ENCODE data around the gene NF2.

Gene NF2

DNA sequence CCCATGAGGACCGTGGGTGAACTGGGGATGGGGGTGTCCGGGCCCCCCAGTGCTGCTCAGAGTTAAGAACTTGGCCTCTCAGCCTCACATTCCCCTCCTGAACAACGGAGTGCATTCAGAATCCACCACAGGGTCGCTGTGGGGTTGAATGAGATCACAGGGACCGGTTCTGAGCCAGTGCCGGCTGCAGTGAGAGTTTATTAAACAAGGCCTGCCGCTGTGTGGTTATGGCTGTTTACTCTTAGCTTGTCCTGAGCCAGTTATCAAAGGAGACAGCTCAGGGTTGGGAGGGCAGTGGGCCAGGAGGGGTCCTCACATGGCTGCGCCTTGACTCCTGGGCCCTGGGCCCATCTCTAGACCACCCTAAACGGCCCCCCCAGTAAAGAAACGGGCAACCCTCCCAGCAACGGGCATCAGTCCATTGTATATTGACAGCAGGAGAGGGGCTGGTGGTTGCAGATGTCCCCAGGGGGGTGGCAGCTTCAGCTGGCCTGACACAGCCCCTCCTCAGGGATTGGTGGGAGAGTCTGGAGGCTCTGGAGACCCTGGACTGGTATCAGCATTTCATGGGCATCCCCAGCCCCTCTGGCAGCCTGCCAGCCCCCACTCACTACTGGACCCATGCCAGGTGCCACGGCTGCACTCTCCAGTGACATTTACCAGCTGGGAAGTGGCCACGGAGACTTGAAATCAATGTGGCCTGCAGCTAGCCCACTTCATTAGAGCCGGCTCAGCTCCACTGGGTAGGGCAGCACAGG, 101.3 kb downstream of the NF2 start:
- DNase-seq: no peak

DNA sequence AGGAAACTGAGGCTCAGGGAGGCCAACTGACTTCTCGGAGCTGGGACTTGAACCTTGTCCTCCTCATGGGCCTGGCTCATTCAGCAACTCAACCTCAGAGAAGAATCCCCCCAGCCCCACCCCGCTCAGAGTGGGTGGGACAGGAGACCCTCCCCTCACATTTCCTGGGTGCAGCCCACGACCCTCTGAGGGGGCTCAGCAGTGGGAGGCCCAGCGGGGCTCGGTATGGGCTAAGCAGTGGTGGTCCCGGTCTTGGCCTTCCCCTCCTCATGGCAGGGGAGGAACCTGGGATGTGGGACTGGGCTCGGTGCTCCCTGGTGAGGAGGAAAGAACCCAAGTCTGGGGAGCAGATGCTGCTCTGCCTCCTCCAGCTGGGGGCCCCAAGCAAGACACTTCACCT, 102.2 kb downstream of the NF2 start:
- no peak for DNase-seq

DNA sequence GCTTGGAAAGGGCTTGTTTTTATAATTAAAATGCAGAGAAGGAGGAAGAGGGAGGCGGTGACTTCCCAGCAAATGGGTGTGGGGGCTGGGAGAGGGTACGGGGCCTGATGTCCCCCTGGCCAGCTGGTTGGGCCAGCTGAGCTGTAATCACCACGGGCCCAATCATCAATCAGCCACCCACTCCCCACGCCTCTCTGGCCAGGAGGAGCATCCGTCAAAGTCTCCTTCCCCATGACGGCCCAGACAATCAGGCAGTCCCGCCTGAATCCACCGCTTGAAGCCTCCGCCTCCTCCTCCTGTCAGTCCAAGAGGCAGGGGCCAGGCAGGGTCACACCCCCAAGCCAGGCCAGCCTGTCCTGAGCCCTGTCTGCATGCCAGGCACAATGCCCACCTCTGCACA, 103.1 kb downstream of the NF2 start:
- DNase-seq: no peak

DNA sequence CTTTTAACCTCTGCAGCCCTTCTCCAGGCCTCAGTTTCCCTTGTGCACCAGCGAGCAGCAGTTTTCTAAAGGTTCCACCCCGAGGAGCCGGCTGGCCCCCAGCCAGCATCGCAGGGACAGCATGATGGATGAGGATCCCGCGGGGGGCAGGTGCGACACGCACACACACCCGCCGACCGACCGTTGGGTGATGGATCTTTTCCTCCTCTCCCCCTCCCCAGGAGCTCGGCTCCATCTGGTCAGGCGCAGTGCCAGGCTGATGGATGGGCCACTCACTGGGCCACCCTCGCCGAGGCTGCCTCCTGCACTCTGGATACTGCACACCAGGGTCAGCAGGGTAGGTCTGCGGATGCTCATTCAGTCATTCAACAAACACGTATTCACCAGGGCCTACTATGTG, 103.6 kb downstream of the NF2 start:
- no peak for DNase-seq

DNA sequence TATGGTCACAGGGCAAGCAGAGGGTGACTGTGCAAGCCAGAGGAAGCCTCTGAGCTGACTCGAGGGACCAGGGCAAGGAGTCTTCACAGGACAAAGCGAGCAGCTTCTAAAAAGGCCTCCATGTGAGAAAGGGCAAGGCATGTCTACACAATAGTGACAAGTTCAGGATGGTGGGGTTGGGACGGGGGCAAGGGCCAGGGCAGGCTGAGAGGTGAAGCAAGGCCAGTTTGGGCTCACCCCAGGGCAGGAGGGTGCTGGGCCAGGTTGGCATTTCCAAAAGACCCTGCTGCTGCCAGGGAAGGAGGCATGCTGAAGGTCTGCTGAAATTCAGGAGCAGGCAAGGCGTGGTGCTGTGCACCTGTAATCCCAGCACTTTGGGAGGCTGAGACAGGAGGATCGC, 104.0 kb downstream of the NF2 start:
- DNase-seq: no peak

DNA sequence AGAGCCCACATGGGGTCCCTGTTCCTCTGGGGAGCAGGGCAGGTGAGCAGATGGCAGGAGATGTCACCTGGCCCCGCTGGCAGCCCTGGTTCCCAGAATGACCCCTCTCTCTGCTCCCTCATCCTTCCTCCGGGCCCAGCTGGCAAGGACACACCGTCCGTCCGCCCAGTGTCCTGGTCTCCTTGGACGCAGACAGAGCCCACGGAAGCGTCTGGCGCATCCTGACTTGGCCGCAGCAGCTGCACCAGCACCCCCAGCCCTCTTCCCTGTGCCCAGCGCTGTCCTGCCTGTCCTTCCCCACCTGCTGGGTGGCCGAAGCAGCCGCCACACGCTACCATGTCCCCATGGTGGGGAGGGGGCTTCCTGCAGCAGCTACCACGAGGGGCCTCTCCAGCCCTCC, 106.8 kb downstream of the NF2 start:
- no peak for DNase-seq

DNA sequence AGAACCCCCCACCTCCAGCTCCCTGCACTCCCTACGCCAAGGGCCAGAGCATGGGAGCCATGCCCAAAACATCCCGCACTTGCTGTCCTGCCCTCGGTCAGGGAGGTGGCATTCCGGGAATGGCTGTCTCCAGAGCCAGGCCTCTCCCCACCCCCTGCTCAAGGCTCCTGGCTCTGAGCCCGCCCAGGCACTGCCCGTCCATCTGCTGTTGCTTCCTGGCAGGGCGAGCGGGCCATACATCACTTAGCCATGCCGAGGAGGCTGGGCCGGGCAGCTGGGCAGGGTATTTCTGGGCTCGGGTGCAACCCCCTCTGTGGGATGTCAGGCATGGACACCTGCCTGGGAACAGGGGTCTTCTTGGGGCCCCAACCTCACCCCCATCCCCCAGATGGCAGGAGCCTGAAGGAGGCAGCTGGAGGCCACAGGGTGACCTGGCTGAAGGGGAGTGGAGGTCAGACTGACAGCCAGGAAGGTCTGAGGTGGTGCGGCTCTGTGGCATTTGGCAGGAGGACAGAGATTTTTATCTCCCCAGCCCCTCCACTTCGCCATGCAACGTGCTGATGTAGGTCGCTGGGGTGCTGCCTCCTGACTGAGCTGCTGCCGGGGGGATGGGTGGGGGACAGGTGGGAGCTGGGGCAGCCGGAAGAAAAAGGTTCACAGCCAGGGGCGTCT, 107.6 kb downstream of the NF2 start:
- no peak for DNase-seq

DNA sequence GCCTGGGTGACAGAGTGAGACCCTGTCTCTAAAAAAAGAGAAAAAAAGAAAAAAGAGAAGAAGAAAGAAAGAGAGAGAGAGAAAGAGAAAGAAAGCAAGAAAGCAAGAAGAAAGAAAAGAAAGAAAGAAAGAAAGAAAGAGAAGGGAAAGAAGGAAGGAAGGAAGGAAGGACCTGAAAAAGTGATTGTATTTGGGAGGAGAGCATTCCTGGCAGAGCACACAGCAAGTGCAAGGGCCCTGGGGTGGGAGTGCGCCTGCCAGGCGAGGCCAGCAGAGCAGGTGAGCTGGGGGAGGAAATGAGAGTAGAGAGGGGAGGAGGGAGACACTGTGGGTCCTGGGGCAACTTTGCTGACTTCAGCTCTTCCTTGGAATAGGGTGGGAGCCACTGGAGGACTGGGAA, 108.7 kb downstream of the NF2 start:
- DNase-seq: no peak

DNA sequence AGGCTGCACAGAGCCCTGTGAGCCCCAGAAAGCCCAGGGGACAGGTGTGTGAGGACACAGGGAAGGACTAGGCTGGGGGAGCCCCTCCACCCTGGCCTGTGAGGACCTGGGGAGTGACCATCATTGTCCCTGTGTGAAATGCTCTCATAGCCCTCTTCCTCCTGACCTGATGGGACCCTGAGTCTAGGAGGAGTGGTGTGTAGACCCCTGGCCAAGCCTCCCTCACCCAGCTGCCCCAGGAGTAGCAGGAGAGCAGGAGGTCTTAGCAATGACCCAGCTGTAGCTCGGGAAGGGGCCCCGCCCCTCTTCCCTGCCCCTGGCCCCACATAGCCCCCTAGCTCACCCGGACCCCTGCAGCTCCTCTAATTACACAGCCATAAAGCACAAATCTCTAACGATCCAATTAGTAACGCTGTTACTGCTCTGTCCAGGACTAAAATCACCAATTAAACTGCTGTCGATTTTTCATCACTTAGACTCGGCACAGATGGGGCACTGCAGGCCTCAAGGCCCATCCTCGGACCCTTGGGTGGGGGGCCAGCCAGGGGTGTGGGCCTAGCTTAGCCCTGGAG, 109.8 kb downstream of the NF2 start:
- DNase-seq: no peak

DNA sequence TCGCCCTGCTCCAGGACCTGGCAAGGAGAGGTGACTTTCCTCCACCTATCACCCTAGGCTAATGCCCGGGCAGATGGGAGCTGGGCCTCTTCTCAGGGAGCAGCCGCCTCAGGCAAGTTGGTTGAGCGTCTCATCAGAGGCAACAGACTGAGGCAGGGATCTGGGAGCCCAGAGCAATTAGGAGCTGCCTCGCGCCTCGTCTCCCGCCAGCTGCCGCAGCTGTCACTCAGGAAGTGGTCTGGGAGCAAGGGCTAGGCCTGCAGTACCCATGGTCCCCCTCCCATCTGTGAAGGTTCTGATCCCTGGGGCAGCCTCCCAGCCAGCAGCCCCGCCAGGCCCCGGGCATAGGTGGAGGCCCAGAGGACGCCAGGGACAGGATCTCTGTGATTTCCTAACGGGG, 111.8 kb downstream of the NF2 start:
- no peak for DNase-seq

DNA sequence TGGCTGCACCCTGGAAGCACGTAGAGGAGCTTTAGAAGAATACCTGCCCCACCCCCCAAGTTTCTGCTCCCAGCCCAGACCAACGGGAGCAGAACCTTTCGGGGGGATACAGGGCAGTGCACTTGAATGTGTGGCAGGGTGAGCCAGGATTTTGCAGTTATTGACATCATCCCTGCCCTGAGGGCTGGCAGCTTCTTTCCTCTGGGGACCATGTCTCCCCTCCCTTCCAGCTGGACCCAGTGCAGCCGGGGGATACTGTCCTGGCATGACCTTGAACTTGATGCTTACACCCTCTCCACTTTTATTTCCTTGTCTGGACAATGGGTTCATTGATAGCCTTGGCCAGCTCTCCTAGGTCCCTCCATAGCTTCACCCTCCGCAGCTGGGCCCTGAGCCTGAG, 112.3 kb downstream of the NF2 start:
- DNase-seq: no peak

DNA sequence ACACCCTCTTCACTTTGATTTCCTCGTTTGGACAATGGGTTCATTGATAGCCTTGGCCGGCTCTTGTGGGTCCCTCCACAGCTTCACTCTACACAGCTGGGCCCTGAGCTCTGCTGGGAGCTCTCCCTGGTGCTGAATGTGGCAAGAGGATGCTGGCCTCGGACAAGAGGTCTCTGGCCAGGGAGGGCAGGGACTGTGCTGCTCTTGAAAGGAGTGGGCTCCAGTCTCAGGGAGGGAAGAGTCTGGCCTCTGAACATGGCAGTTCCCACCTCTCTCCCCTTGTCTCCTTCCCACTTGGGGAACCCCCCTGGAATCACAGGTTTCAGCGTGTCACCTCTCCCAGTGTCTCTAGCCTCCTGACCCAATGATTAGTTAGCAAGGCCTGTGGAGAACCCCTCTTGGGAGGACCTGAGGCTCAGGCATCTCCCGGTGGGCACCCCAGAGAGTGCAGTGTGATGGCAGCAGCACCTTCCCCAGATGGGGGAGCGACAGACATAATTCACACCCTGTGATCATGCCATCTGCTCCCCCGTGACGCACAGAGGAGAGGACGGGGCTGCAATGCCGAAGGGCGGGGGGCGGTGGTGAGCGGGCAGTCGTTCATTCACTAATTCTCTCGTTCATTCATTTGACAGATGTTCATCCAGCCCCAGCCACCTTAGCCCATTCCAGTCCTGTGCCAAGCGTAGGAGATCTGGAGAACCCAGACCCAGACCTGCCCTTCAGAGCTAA, 113.5 kb downstream of the NF2 start:
- no peak for DNase-seq

DNA sequence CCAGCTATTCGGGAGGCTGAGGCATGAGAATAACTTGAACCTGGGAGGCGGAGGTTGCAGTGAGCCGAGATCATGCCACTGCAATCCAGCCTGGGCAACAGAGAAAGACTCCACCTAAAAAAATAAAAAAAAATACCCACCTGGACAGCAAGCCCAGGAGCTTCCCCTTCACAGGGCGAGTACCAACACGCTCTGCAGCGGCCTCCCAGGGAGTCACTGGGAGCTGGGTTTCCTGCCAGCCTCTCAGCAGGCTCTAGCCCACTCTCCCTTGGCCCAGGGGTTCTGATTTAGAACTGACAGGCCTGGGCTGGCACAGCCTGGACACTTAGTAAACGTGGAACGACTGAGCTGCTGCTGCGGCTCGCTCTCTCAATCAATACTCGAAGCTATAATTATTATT, 114.4 kb downstream of the NF2 start:
- no peak for DNase-seq

DNA sequence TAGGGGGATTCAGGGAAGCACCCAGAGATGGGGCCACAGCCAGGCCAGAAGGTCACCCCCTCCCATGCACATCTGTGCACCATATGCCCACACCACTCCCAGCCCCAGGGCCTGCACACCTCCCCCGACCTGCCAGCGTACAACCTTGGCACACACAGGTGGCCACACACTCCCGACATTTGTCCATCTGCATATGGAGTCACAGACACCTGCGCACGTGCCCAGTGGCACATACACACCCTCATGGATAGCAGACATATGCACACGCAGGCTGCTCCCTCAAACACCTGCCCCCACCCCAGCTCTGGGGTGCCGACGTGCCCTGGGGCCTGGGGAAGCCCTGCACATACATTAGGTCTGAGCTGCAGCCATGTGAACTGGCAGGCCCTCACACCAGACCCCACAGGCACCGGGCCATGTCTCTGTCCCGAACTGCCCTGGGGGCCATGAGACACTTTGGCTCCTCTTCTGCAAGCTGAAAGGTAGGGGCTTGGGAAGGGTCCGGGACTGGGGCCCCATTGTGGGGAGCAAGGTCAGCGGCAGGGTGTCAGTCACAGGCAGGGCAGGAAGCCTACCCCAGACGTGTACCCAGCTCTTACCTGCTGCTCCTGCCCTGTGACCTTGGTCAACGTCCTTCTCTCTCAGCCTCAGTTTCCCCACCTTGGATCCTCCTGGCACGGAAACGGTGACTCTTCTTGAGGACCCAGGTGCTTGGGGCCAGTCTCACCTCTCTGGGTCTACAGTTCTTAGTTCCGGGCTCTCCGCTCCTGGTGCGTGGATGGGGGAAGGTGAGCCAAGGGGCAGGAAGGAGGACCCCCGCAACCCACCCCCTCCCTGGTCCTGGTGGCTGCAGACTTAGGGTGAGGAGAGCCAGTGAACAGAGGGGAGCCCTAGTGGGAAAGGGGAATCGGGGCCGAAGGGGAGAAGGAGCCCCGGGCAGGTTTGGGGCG, 115.8 kb downstream of the NF2 start:
- DNase-seq: no peak

DNA sequence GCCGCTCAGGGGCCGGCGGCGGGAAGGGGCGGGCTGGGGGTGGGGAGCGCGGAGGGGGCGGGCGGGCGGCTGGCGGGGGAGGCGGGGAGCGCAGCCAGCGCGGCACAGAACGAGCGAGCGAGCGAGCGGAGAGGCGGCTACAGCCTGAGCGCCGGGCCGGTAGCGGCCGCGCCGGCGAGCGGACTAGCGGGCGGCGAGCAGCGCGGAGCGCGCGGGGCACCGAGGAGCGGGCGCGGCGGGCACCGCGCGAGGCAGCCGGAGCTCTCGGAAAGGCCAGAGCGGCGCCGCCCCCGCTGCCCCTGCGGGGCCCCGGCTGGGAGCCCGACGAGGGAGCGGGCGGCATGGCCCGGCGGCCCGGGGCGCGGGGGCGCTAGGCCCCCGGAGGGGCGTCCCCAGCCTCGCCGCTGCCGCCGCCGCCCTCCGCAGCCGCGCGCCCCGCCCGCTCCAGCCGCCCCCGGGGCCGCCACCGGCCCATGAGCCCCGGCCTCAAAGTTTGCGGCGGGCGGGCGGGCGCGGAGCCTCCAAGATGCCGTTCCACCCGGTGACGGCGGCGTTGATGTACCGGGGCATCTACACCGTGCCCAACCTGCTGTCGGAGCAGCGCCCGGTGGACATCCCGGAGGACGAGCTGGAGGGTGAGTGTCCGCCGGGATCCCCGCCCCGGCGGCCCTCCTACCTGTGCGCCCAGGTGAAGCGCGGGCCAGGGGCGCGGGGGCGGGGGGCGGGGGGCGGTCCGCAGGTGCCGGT, 116.6 kb downstream of the NF2 start, which contains the start of gene CABP7:
Gene CABP7, plus strand, starts transcription at position 105 of the 747 bp plus-strand sequence. Its CDS starts 422 bp downstream, at position 527.
- no peak for DNase-seq

DNA sequence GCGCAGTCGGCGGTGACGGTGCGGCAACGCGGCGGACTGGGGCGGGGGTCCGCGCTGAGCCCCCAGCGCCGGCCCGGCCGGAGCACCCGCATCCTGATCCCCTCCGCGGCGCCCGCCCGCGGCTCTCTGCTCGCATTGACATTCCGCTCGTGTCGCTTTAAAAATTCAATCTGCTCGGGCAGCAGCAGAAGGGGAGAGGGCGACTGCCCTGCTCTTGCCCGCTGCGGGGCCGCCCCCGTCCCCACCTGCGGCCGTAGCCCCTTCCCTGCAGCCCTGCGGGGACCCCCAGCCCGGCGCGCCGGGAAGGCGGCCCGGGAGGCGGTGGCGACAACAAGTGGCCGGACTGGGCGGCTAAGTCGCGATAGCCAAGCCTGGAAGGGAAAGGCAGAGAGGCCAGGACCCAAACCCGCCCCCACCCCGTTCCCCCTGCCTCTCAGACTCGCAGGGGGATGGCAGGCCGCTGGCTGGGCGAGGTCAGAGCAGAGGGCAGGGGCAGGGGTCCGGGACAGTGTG, 117.4 kb downstream of the NF2 start:
- no peak for DNase-seq

DNA sequence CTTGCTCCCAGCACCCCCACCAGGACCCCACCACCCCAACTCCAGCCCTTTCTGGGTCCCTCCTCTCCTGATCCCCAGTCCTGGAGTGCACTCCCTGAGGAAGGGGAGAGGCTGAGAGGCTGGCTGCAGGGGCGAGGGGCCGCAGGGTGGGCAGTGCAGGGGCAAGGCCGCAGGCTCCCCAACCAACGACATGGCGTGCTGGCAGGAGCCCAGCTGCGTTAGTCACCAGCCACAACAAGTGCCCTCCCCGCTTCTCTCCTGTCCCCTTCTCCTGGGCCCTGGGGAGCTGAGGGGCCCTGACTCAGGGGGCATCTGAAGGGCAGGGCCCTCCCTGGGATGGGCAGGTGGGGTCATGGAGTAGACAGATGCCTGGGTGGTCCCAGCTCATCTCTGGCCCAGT, 118.7 kb downstream of the NF2 start:
- no peak for DNase-seq

DNA sequence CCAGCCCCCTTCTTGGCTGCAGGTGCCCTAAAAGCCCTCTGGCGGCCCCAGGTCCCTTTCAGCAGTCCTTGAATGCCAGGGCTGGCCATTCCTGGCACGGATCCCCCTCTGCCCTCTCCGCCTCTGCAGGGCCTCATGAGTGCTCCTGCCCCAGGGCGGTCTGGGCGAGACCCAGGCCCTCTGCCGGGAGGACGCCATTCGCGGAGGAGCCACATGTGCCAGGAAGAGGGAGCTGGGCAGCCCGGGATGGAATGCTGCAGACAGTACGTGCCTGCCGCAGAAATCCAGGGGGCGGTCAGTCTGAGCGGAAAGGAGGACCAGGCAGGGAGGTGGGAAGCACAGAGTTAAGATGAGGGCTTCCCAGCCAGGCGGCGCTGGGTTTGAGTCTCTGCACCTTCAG, 119.2 kb downstream of the NF2 start:
- DNase-seq: no peak

DNA sequence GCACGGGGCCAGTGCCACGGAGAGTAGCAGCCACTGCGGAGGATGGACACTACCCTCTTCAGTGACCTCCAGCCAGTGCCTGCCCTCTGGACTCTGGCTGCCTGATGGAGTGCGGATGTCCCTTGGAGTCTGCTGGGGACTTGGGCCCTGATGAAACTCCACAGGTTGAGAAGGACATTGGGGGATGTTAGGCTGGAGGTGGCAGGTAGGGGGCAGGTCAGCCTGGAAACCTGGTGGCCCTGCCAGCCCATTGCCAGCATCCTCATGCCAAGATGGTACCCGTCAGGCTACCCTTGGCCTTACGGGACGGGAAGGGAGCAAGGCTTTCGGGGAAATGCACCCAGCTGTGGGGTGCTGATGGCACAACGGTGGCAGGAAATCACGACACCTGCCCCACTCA, 120.3 kb downstream of the NF2 start:
- no peak for DNase-seq

DNA sequence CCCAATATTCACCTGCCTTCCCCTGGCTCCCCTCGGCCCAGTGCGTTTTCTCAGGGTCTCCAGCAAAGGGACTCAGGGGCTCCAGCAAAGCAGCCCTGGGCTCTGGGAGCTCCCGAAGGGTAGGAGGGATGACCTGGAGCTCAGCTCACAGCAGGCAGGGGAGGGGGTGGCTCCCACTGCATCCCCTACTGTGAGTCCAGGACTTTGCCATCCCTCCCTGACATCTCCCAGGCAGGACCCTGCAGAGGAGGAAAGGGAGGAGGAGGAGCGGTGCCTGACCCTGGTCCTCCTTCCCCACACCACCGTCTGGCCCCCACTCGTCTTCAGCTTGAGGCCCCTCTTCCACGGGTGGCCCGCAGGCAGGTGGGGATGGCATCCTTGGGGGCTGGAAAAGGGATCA, 121.4 kb downstream of the NF2 start:
- DNase-seq: no peak

DNA sequence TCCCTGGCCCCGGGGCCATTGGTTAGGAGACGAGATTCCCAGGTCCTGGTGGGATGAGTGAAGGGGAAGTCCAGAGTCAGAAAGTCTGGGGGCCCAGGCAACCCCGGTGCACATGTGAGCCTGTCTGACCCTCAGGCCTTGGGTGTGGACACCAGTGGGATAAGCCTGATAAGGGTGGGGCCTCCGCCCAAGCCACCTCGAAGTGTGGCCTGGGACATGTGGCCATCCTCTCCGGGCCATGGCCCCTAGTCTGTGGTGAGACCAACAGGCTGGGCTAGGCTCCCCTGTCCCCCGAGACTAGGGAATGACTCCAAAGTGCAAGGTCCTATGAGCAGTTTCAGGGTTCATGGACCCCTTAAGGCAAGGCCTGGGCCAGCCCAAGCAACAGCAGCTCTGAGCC, 122.7 kb downstream of the NF2 start:
- no peak for DNase-seq

Measured in T-helper 9 cell (primary cell).